ENCODE measurements around the gene ZNF561. TPM values are rescaled to one million over a fixed set of nuclear protein-coding genes. Genes with fewer than 3 reads are reported as not detected.
A peak's percentile ranks its signal among the peaks of the same experiment; 100 is the strongest.

Gene ZNF561
- total RNA-seq (39.4 and 44.9 TPM in 2 replicates), polyA plus RNA-seq (22.8 and 23.7 TPM in 2 replicates), polyA minus RNA-seq (67.6 and 97.1 TPM in 2 replicates), Bru-seq, nascent RNA (percentile 79 among the genes with signal in this experiment), BruChase-seq, experiment 1, labeled RNA remaining after a 6-hour chase (percentile 76 among the genes with signal in this experiment), BruChase-seq, experiment 2, labeled RNA remaining after a 2-hour chase (percentile 82 among the genes with signal in this experiment)
- polyA plus RNA-seq (2011; cell fraction: cytosol; rRNA removed): 16.8 and 20.0 TPM in 2 replicates
- 50.3 and 70.7 TPM in 2 replicates for polyA plus RNA-seq (2011; cell fraction: nucleus; rRNA removed)
- 38.8 and 41.7 TPM in 2 replicates for polyA plus RNA-seq (2012)
- 19.3 TPM for polyA minus RNA-seq (2011; cell fraction: cytosol; rRNA and poly(A)+ RNA removed)
- polyA minus RNA-seq (2011; cell fraction: nucleus; rRNA and poly(A)+ RNA removed): 44.7 and 49.7 TPM in 2 replicates
- long read RNA-seq, full-length matches to known transcripts: 14 of 40 reads
- long read RNA-seq, partial matches to known transcripts: 2 of 40 reads
- long read RNA-seq, other reads (novel, unspliced or antisense): 24 of 40 reads

- H3K9ac ChIP-seq (replicated peaks; ENCODE audit: extremely low read depth, insufficient read depth, low read length): peak within 1 kb of the TSS; percentile 93
- peak within 1 kb of the TSS; percentile 59 for H2AFZ ChIP-seq (ENCODE audit: low read depth, low read length)
- peaks cover 11% of the 10 kb centered on the region for H3K79me2 ChIP-seq (ENCODE audit: control insufficient read depth, insufficient read depth, low read length)
- H3K9me1 ChIP-seq (replicated peaks; ENCODE audit: control insufficient read depth, extremely low read depth, insufficient read depth, low read length): no peaks in the 10 kb centered on the region
- peak within 1 kb of the TSS; percentile 83 for H3K4me2 ChIP-seq (ENCODE audit: insufficient read depth, low read length)
- H3K4me1 ChIP-seq (ENCODE audit: control insufficient read depth, extremely low read depth, insufficient read depth, low read length): peaks cover 10% of the 10 kb centered on the region
- ChIA-PET POLR2A (no interaction called here), CTCF (interaction anchor here (0.7 to 1.5 kb wide), 5 partner anchors 35 to 207 kb away, joined by 3 to 5 read pairs (median 3); partner anchors contain the start of gene UBL5)
- peak within 1 kb of the TSS; percentile 27 to 76 (median 57) for H3K4me3 ChIP-seq (replicated peaks in 1 of 3; ENCODE audit: insufficient read depth in 1 of 3, low read depth in 1 of 3, low read length in 3 of 3)
- peak; percentile 89 for FAIRE-seq
- intact Hi-C loops (cut with micrococcal nuclease) (loop anchor here (1.0 to 5.0 kb wide), 9 partner anchors 39 to 493 kb away; partner anchors contain the start of genes FBXL12, ZNF121, ZNF562 and ZNF846), dilution Hi-C loops (cut with MboI; ENCODE audit: extremely low pct_ligation_motif_present, low sequenced_read_pairs) (loop anchor here (10.0 kb wide), 1 partner anchor 173 kb away; no protein-coding TSS in a partner anchor)
- H3K9me3 ChIP-seq (replicated peaks; ENCODE audit: control insufficient read depth, insufficient read depth, low read length): no peaks in the 10 kb centered on the region
- BruUV-seq (replicated peaks): TSS peak; percentile 80
- no peaks in the 10 kb centered on the region for H3K27me3 ChIP-seq (ENCODE audit: control insufficient read depth in 2 of 2, insufficient read depth in 2 of 2, low read length in 2 of 2)
- no peaks in the 10 kb centered on the region for H4K20me1 ChIP-seq (replicated peaks; ENCODE audit: control insufficient read depth, extremely low read depth, insufficient read depth, low read length)
- peak; percentile 90 for DNase-seq (ENCODE audit: low read depth, low spot score)
- H3K36me3 ChIP-seq (ENCODE audit: control insufficient read depth in 2 of 2, extremely low read depth in 1 of 2, insufficient read depth in 2 of 2, low read length in 2 of 2): peaks cover 2 to 19% of the 10 kb centered on the region in 2 experiments
- peak within 1 kb of the TSS; percentile 93 for H3K27ac ChIP-seq (ENCODE audit: insufficient read depth, low read depth, low read length)
- TF ChIP-seq GATA2 (IDR thresholded peaks at IDR 0.05; ENCODE audit: insufficient read depth, insufficient read length, low read depth, low read length) (no peak), POLR2AphosphoS5 (IDR thresholded peaks at IDR 0.05; ENCODE audit: insufficient read depth, low read depth, low read length) (peak; percentile 79), MYC (IDR thresholded peaks at IDR 0.05; ENCODE audit: low read depth, low read length) (no peak), POLR2A (IDR thresholded peaks at IDR 0.05; ENCODE audit: low read depth, low read length) (peak; percentile 83), JUN (IDR thresholded peaks at IDR 0.05; ENCODE audit: borderline replicate concordance, insufficient read depth, insufficient read length, low read depth) (peak; percentile 61), EZH2 (IDR thresholded peaks at IDR 0.05; ENCODE audit: borderline replicate concordance, low read depth, low read length, severe bottlenecking) (no peak), FOS (IDR thresholded peaks at IDR 0.05; ENCODE audit: borderline replicate concordance, insufficient read depth, low read length) (no peak)
- TF ChIP-seq, protein P1, sequence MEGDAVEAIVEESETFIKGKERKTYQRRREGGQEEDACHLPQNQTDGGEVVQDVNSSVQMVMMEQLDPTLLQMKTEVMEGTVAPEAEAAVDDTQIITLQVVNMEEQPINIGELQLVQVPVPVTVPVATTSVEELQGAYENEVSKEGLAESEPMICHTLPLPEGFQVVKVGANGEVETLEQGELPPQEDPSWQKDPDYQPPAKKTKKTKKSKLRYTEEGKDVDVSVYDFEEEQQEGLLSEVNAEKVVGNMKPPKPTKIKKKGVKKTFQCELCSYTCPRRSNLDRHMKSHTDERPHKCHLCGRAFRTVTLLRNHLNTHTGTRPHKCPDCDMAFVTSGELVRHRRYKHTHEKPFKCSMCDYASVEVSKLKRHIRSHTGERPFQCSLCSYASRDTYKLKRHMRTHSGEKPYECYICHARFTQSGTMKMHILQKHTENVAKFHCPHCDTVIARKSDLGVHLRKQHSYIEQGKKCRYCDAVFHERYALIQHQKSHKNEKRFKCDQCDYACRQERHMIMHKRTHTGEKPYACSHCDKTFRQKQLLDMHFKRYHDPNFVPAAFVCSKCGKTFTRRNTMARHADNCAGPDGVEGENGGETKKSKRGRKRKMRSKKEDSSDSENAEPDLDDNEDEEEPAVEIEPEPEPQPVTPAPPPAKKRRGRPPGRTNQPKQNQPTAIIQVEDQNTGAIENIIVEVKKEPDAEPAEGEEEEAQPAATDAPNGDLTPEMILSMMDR (IDR thresholded peaks at IDR 0.05; ENCODE audit: extremely low read depth in 1 of 2, insufficient read depth in 1 of 2, low read depth in 1 of 2, low read length in 2 of 2): no peak
- TF ChIP-seq, protein P2, sequence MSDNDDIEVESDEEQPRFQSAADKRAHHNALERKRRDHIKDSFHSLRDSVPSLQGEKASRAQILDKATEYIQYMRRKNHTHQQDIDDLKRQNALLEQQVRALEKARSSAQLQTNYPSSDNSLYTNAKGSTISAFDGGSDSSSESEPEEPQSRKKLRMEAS (IDR thresholded peaks at IDR 0.05; ENCODE audit: insufficient read depth, insufficient read length): no peak
Measured at GRCh38 chr19:9621156-9622037, at the start of gene ZNF561. Gene ZNF561 (minus strand): TSS chr19:9621232. CDS start chr19:9619456, 1,776 bp downstream.

Measured in endothelial cell of umbilical vein (primary cell).